ENCODE measurements around the gene DAP. TPM values are rescaled to one million over a fixed set of nuclear protein-coding genes. Genes with fewer than 3 reads are reported as not detected.

Gene DAP
- total and polyA plus RNA-seq, 2 donors (not counting 1 experiment from before 2014, with no cell fraction given): 56.6 to 158 TPM

DNA sequence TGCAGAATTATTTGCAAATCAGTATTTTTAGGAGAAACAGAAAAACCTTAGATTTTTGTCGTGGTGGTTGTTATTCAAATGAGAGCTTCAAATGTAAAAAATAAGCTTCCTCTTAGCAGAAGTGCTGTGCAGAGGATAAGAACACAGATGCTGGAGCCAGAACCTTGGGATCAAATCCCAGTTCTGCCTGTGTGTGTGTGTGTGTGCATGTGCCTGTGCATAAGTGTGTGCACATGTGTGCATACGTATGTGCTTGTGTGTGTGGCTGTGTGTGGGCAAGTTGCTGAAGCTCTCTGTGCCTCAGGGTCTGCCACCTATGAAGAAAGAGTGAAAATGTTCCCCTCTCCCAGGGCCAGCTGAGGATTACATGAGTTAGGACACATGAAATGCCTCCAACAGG lies 8.6 kb downstream of the DAP start:
- Histone ChIP-seq H4K20me1 (ENCODE audit: control insufficient read depth, extremely low read depth, insufficient read depth, low read length) (peaks cover 3% of the 10 kb centered on the region), H3K4me3 (replicated peaks in 1 of 4; ENCODE audit: control extremely low read depth in 1 of 4, insufficient read depth in 1 of 4, low read depth in 3 of 4, low read length in 4 of 4) (no peak overlapping the region), H3K4me2 (ENCODE audit: extremely low read depth, insufficient read depth, low read length) (no peak overlapping the region), H3K36me3 (ENCODE audit: control insufficient read depth, insufficient read depth, low read length) (peaks cover 6% of the 10 kb centered on the region), H3K79me2 (ENCODE audit: control insufficient read depth, insufficient read depth, low read length) (peaks cover 77% of the 10 kb centered on the region), H3K9me3 (ENCODE audit: control insufficient read depth, insufficient read depth, low read depth, low read length) (no peaks in the 10 kb centered on the region), H3K4me1 (ENCODE audit: control insufficient read depth, extremely low read depth, insufficient read depth, low read length) (peaks cover 6% of the 10 kb centered on the region), H2AFZ (ENCODE audit: low read length) (no peak overlapping the region), H3K27ac (ENCODE audit: insufficient read depth, low read length) (no peak overlapping the region), H3K27me3 (ENCODE audit: control insufficient read depth, insufficient read depth, low read length) (no peaks in the 10 kb centered on the region), H3K9ac (ENCODE audit: insufficient read depth, low read length) (no peak overlapping the region)
- no peak for TF ChIP-seq EZH2 (IDR thresholded peaks at IDR 0.05; ENCODE audit: low read length, missing control alignments)
- no peak for DNase-seq (ENCODE audit: low read depth in 2 of 2)

DNA sequence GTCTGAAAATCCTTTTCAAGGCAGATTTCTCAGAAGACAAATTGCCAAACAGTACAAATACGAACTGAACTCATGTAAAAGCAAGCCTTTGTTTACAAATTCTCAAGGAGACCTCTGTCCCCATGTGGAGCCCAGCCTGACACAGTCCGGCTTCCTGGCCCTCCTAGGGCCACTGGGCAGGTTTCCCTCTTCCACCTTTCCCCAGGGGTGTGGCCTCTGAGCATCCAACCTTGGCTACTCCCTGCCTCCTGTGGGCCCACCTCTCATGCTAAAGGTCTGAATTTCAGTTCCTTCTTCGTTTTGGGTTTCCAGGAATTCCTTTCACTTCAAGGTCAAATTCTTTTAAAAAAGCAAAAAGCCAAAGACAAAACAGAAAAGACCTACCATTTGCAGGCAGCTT lies 10.1 kb downstream of the DAP start:
- Histone ChIP-seq H3K4me2 (ENCODE audit: extremely low read depth, insufficient read depth, low read length) (no peak overlapping the region), H3K27me3 (ENCODE audit: control insufficient read depth, insufficient read depth, low read length) (no peaks in the 10 kb centered on the region), H3K4me3 (replicated peaks in 1 of 4; ENCODE audit: control extremely low read depth in 1 of 4, insufficient read depth in 1 of 4, low read depth in 3 of 4, low read length in 4 of 4) (no peak overlapping the region), H3K9ac (ENCODE audit: insufficient read depth, low read length) (no peak overlapping the region), H3K79me2 (ENCODE audit: control insufficient read depth, insufficient read depth, low read length) (peaks cover 74% of the 10 kb centered on the region), H2AFZ (ENCODE audit: low read length) (no peak overlapping the region), H3K4me1 (ENCODE audit: control insufficient read depth, extremely low read depth, insufficient read depth, low read length) (peaks cover under 1% of the 10 kb centered on the region), H3K27ac (ENCODE audit: insufficient read depth, low read length) (no peak overlapping the region), H4K20me1 (ENCODE audit: control insufficient read depth, extremely low read depth, insufficient read depth, low read length) (peaks cover 3% of the 10 kb centered on the region), H3K36me3 (ENCODE audit: control insufficient read depth, insufficient read depth, low read length) (peaks cover 9% of the 10 kb centered on the region), H3K9me3 (ENCODE audit: control insufficient read depth, insufficient read depth, low read depth, low read length) (no peaks in the 10 kb centered on the region)
- TF ChIP-seq, protein P1, sequence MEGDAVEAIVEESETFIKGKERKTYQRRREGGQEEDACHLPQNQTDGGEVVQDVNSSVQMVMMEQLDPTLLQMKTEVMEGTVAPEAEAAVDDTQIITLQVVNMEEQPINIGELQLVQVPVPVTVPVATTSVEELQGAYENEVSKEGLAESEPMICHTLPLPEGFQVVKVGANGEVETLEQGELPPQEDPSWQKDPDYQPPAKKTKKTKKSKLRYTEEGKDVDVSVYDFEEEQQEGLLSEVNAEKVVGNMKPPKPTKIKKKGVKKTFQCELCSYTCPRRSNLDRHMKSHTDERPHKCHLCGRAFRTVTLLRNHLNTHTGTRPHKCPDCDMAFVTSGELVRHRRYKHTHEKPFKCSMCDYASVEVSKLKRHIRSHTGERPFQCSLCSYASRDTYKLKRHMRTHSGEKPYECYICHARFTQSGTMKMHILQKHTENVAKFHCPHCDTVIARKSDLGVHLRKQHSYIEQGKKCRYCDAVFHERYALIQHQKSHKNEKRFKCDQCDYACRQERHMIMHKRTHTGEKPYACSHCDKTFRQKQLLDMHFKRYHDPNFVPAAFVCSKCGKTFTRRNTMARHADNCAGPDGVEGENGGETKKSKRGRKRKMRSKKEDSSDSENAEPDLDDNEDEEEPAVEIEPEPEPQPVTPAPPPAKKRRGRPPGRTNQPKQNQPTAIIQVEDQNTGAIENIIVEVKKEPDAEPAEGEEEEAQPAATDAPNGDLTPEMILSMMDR (conservative IDR thresholded peaks at IDR 0.05 in 1 of 2, IDR thresholded peaks at IDR 0.05 in 1 of 2; ENCODE audit: low read depth in 1 of 2, low read length in 2 of 2): no peak
- TF ChIP-seq EZH2 (IDR thresholded peaks at IDR 0.05; ENCODE audit: low read length, missing control alignments): no peak
- no peak for DNase-seq (ENCODE audit: low read depth in 2 of 2)

DNA sequence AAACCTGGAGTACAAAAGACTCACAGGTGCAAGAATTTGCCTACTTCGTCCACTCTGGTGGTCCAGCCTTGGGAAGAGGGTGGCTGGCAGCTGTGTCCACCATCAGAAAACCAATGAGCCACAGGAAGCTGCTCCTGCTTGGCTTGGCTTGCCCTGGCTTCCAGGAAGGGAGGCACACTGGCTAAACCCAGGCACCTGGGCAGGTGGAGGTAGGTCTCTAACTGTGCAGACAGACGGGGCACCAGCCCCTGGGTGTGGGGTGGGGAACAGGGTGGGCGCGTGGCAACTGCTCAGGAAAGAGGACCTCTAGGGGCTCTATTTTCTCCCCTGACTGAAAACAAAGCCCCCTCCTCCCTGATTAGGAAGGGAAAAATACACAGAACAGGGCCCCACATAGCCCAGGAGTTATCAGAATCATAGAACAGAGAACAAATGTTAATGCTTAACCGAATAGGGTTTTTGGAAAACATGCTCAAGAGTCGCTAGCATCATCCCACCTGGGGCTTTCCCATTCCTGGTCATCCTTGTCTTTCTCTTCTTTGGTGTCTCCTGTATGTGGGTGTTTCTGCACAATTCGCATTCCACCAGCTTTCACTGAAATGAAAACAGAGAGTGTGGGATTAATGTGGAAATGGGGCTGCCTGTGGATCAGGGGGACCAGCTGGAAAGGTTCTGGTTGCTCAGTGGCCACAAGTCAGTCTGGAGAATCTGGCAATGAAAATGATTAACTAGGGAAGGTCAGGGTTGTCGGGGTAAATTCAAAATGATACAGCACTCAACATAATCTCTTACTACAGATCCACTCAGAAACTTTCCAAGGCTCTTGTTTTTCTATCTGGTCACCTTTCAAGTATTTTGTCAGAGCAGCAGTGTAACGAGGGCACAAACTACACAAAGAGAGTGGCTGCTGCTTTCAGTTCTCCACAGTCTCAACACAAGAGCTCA lies 13.1 kb downstream of the DAP start:
- Histone ChIP-seq H3K36me3 (ENCODE audit: control insufficient read depth, insufficient read depth, low read length) (peaks cover 16% of the 10 kb centered on the region), H3K4me3 (replicated peaks in 1 of 4; ENCODE audit: control extremely low read depth in 1 of 4, insufficient read depth in 1 of 4, low read depth in 3 of 4, low read length in 4 of 4) (no peak overlapping the region), H3K79me2 (ENCODE audit: control insufficient read depth, insufficient read depth, low read length) (peaks cover 51% of the 10 kb centered on the region), H3K4me2 (ENCODE audit: extremely low read depth, insufficient read depth, low read length) (no peak overlapping the region), H3K9ac (ENCODE audit: insufficient read depth, low read length) (no peak overlapping the region), H3K4me1 (ENCODE audit: control insufficient read depth, extremely low read depth, insufficient read depth, low read length) (no peaks in the 10 kb centered on the region), H3K9me3 (ENCODE audit: control insufficient read depth, insufficient read depth, low read depth, low read length) (no peaks in the 10 kb centered on the region), H2AFZ (ENCODE audit: low read length) (no peak overlapping the region), H4K20me1 (ENCODE audit: control insufficient read depth, extremely low read depth, insufficient read depth, low read length) (peaks cover 1% of the 10 kb centered on the region), H3K27me3 (ENCODE audit: control insufficient read depth, insufficient read depth, low read length) (no peaks in the 10 kb centered on the region), H3K27ac (ENCODE audit: insufficient read depth, low read length) (no peak overlapping the region)
- DNase-seq (ENCODE audit: low read depth in 2 of 2): no peak
- no peak for TF ChIP-seq EZH2 (IDR thresholded peaks at IDR 0.05; ENCODE audit: low read length, missing control alignments)
- TF ChIP-seq, protein P1 (conservative IDR thresholded peaks at IDR 0.05 in 1 of 2, IDR thresholded peaks at IDR 0.05 in 1 of 2; ENCODE audit: low read depth in 1 of 2, low read length in 2 of 2): no peak

Data from fibroblast of lung (primary cell).